GM21786 (cell line): ENCODE measurements around the gene FRK.
A peak's percentile ranks its signal among the peaks of the same experiment; 100 is the strongest.
"Not testable (repeated sequence)": the region's sequence is repeated elsewhere in the genome, so short reads cannot be mapped to it uniquely, and the experiment has no call there.

Experiments
- ATAC-seq: cut with Tn5 transposase; IDR thresholded peaks from one replicate; pipeline ENCODE4 v1.9.1; 2021; ENCODE audit not compliant: unreplicated experiment

The FRK gene, protein sequence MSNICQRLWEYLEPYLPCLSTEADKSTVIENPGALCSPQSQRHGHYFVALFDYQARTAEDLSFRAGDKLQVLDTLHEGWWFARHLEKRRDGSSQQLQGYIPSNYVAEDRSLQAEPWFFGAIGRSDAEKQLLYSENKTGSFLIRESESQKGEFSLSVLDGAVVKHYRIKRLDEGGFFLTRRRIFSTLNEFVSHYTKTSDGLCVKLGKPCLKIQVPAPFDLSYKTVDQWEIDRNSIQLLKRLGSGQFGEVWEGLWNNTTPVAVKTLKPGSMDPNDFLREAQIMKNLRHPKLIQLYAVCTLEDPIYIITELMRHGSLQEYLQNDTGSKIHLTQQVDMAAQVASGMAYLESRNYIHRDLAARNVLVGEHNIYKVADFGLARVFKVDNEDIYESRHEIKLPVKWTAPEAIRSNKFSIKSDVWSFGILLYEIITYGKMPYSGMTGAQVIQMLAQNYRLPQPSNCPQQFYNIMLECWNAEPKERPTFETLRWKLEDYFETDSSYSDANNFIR

DNA sequence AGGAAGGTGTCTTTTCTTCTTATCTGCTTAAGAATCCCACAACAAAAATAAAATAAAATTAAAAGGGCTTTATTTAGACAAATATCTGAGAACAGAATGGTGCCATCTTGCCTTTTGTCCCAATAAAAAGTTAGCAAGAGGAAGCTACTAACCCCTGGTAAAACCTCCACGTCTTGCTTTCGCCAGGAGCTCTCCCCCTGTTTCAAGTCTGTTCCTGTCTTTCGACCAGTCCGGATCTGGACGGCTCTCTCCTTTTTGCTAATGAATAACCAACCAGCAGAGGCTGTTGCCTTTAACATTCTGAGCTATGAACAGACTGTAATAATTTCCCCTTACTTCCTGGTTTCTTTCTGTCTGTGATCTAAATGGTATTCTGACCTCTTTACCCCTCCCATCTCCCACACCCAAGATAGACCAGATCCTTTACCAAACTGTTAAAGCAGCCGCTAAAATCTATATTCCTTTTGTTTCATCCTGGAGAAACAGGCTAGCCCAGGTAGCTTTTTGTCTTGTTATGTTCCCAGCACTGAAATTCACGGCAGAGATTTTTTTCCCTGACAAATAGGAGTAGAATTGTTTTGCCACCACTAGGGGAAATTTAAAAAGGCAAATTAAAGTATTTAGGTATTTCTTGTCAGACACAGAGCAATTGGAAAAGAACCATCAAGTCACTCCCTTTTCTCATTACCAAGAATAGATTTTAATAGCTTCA is at the start of gene FRK:
Gene FRK (minus strand): TSS at position 320 of the 712 bp plus-strand sequence. CDS start 580 bp downstream, outside the sequence.
- no peak for ATAC-seq

DNA sequence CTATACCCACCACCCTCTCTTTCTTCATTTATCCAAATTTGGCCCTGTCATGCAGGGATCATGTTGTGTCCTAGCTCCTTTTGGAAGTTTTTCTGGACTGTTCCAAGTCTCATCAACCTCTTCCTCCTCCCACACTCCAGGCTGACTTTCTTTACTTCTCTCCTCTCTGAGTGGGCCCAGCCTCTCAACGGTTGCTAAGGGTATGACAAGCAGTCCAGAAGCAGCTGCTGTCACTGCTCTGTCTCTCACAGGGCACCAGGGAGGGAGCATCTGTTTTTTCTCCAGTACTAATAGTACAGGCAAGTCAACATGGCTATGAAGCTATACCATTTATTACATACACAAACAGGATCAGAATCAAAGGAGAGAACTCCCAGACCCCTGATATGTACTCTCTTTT is 48.1 kb upstream of the FRK start:
- no peak for ATAC-seq

DNA sequence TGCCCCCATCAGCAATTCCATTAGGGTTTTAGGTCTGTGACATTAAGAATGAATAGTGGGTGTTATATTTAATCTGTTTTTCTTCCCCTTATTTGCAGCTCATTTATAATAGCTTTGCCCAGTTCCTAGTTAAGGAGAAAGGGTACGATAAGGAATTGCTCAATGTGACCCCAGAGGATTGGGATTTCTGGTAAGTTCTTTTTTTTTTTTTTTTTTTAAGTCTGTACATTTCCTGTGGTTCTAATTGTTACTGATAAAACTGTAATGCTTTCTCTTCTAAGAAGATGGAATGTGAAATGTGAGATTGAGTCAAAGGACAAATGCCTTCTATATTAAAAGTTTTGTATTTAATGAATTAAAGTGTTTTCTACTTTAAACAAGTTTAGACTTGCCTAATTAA is 45.5 kb upstream of the FRK start:
- ATAC-seq, result no peak

DNA sequence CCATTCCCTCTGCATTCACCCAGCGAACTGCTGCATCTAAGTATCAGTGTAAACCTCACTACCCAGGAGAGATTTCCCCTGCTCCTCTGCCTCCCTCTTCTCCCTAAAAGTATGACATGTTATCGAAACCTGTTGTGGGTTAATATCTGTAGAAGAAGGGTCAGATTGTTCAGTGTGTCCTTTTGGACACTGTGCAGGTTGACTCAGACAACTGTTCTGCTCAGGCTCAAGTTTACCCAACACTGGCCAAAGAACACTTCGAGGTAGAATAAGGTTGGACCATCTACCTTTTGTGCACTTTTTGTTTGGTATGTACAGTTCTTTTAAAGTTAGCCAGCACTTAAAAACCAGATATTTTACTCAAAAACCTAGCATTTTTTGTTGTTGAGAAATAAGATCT is 44.6 kb upstream of the FRK start:
- ATAC-seq, result no peak

DNA sequence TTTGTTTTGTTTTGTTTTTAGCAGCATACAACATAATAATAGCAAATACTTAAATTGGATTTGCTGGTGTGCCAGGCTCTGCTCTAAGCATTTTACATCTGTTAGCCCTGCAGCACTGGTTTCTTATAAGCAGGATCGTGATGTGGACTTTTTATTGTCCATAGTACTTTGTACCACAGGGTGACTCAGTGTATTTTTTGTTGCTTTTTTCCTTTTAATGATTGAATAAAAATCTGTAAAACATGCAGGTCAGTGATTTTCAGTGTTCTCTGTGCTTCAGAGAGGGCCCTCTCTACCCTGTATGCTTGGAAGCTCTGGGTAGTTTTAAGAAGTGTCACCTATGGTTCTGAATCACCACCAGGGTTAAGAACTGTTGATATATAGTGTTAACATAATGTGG is 43.9 kb upstream of the FRK start:
- ATAC-seq, result no peak

DNA sequence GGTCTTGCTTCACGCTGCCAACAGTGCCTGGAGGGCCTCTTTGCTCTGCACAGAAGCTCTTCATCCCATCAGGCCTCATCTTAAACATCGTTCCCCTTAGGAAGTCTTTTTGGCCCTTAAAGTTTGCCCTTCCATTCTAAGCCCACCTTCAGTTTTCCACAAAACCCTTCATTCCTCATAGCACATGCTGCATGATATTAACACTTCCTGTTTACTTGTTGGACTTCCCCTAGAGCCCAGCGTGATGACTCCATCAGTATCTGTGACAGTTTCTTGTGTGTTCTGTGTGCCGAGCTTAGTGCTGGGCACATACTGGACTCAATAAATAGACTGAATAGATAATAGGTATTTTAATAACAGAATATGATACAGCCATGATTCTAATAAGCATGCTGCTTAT is 42.2 kb upstream of the FRK start:
- no peak for ATAC-seq

DNA sequence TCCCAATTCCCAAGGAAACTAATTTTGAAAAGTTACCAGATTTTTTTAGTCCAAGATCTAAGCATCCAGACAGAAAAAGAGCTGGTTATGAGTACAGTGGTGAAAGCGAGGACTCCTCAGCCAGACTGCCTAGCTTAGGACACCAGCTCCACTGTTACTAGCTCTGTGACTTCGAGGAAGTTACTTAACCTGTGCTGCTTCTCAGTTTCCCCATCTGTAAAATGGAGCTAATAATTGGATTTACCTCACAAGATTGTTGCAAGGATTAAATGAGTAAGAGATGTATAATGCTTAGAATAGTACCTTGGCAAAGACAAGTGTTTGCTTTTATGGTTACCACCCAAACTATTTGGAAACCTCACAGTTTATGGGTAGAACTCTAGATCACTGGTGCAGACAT is 41.1 kb upstream of the FRK start:
- no peak for ATAC-seq

DNA sequence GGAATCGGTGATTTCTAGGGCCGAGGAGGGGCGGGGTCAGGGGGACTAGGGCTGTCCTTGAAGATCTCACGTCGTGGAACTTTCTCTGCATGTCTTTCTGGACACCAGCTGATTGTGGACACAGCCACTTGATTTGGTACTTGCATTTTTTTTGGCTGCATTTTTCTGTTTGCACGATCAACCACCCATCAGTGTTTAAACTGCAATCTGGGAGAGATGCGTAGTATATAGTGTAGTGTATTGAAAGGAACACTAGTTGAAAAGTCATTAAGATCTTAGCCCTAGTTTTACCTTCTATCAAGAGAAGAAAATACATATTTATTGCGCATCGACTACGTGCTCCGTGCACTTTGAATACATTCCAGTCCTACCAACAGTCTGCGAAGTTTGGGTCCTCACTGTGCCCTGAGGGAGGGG is 40.6 kb upstream of the FRK start:
- ATAC-seq, result no peak

DNA sequence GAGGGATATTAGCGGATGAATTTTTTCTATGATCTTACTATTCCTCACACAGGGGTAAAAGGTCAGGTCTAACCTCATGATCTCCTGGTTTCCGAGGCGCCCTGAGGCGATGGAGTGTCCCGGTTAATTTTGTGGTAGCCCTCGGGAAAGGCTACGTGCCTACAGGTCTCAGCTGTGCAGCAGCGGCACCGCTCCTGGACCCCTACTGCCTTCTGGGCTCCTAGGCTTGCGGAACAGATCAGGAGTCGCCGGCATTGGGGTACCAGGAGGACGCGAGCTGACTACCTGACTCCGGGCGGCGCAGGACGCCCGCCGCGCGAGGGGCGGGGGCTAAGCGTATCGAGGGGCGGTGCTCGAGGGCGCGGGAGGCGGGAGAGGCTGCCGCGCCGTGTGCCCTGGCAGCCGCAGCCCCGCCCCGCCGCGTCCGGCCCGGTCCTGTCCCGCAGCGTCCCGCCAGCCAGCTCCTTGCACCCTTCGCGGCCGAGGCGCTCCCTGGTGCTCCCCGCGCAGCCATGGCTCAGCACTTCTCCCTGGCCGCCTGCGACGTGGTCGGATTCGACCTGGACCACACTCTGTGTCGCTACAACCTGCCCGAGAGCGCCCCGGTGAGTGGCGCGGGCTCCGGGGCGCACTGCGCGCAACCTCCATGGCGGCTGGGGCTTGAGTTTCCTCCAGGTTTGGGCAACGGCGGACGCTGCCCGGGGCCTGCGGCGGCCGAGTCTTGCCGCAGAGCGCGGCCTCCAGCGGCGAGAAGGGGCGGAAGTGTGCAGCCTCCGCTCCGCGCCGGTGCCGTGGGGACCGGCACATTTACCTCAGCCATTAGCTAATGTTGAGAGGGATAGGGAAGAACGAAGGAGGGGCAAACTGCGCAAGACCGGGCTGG is 40.0 kb upstream of the FRK start, which contains the start of gene NT5DC1:
Gene NT5DC1 (plus strand): TSS at position 435 of the 883 bp plus-strand sequence. CDS start 78 bp downstream, at position 513.
- peak; percentile 77 for ATAC-seq

DNA sequence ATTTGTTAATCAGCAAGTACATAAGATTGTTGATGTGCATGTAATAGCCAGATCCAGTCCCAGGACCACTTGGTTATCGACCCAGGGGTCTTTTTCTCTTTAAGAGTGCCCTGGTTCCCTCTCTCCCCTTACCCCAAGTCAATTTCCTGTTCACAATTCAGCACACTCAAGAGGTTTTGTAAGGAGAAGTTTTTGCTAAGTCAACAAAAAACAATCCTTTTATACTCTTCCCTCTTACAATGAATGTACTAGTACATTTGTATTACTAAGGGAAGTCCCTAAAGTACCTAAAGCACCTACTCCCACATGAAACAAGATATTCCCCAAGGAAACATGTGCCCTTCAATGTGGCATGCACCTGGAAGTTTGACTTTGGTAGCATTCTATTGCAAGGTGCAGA is 38.3 kb upstream of the FRK start:
- no peak for ATAC-seq

DNA sequence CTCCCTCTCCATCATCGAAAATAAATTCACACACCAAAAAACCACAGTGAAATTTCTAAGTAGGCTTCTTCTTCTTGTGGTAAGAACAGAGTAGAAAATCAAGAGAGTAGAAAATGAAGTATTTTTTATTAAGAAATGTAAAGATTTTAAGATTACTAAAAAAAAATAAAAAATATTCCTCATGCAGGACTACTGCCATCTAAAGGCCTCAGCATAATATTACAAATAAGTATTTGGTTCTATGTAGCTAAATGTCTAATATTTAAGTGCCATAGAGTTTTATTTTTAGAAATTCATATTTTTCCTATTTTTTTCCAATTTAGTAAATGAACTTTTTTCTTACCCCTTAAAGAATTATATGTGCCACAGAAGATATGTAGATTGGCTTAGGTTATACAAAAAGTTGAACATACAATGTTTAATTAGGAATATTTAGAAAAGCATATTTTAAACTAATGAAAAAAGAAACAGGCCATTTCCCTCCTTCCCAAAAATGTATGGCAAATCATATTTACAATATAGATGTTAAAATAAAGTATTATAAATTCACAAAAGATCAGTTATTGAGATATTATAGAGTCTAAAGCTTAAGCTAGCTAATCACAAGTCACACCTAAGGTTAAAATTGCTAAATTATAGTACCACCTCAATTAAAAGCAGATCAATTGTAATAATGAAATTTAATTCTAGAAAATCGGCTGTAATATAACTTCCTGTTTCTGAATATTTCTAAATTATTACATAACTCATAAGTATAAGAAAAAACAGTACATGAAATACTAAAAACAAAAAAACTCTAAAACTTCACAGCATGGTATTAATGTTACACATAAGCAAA is 36.5 kb upstream of the FRK start:
- no peak for ATAC-seq

DNA sequence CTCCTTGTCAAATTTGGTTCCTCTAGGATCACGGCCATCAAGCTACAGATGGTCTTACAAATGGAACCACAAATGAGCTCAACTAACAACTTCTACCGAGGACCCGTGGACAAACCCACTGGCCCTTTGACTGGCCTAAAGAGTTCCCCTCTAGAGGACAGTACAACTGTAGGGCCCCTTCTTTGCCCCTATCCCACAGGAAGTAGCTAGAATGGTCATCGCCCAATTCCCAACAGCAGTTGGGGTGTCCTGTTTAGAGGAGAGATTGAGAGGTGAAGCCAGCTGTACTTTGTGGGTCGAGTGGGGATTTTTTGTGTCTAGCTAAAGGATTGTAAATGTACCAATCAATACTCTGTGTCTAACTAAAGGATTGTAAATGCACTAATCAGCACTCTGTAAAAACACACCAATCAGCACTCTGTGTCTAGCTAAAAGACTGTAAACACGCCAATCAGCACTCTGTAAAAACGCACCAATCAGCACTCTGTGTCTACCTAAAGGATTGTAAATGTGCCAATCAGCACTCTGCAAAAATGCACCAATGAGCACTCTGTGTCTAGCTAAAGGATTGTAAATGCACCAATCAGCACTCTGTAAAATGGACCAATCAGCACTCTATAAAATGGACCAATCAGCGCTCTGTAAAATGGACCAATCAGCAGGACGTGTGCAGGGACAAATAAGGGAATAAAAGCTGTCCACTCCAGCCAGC is 35.5 kb upstream of the FRK start:
- not testable (repeated sequence) for ATAC-seq

DNA sequence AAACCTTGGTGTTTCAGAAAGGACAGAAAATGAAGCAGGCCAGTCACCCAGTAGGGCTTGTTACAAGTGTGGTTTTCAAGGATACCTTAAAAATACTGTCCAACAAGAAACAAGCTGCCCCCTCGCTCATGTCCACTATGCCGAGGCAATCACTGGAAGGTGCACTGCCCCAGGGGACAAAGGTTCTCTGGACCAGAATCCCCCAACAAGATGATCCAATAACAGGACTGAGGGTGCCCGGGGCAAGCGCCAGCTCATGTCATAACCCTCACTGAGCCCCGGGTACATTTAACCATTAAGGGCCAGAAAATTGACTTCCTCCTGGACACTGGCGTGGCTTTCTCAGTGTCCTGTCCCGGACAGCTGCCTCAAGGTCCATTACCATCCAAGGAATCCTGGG is 33.4 kb upstream of the FRK start:
- ATAC-seq, result no peak

DNA sequence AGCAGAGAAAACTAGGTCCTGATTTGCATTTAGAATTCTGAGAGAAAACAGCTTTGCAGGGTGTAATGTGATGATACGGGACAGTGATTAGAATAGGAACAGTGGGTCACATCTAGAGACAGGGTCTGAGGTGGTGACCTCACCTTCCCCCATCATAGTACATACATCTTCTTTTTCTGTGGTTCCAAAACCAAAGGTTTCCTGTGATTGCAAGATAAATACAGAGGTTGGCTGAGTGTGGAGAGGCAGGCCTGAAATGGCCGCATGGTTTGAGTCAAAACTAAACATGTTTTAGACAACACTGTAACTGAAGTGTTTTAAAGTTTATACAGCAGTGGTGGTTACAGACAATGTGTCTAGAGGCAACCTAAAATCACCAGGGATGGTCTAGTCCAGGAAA is 29.6 kb upstream of the FRK start:
- peak; percentile 60 for ATAC-seq

DNA sequence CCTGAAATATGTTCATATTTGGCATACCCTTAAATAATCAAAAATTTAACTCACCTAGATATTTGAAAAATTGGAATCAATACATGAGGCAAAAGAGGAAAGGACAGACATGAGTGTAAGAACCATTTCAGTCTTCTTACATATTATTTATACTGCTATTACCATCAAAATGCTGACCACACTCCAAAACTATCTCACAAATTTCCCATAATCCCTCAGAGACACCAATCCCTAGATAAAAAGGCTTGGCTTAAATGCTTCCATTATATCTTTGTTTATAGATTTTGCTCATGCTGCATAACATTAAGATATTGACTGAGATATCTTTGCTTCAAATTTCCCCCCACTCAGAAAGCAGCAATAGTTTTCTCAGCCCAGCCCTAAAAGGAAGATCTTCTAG is 28.3 kb upstream of the FRK start:
- ATAC-seq, result no peak

DNA sequence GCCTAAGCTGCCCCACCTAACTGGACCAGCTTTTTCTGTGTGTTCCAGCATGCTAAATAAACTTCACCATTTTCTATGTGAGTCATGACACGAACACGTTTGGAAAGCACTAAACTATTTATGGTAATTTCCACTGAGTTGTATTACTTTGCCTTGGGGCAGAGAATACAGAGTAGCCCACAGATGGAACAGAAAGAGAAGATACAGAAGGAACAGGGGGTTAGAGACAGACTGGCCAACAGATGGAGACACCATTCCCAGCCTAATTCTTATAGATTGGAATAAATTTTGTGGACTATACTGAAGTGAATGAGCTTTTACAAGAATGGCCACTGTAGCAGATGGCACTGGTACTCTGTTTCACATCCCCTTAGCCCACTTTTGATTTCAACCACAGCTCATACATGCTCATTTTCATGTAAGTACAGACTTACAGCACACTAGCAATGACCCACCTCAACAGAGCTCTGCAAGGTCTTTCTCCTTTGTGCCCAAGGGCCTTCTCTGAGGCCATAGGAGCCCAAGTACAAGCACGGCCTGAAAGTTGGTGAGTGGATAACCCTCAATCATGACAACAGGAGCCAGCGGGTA is 26.8 kb upstream of the FRK start:
- ATAC-seq, result peak; percentile 94

DNA sequence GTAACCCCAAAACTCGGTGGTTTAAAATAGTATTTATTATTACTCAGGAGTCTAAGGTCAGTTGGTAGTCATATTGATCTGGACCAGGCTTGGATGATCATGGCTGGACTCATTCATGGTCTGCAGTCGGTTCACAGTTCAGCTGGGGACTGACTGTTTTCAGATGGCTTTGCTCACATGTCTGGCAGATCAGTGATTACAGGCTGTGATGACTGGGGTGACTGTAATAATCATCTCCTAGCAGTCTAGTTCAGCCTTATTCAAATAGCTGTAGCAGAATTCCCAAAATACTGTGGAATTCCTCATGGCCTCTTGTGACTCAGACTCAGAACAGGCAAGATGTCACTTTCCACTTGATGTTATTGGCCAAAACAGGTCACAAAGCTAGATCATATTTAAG is 23.6 kb upstream of the FRK start:
- ATAC-seq, result no peak

DNA sequence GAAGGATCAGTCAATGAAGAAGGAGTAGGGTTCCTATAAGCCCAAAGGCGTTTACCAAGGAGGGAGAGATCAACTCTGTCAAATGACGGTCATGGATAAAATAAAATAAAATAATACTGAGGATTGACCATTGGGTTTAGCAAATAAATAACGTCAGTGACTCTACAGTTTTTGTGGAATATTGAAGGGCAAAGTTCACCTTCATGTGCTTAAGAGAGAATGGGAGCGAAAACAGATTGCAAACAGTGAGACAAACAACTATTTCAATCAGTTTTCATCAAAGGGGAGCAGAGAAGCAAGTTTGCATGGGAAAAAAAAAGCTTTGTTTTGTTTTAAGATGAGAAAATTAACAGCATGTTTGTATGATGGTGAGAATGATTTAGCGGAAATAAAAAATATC is 22.4 kb upstream of the FRK start:
- ATAC-seq, result no peak

DNA sequence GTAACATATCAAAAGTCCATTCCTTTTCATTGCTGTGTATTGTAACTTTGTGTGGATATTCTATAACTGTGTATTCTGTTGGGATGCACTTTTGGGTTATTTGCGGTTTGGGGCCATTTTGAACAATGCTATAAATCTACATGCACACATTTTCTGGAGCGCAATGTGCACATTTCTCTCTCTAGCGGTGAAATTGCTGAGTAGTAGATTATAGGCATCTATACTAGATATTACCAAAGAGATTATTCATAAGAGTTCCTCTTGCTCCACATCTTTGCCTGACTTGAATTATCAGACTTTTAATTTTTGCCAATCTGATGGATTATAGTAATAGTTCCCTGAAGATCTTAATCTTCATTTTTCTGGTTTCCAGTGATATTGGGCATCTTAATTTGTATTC is 18.3 kb upstream of the FRK start:
- no peak for ATAC-seq
